GM11168 (cell line): ENCODE measurements around the gene AFF4.

Source experiments
- in situ Hi-C: fragments of 300-500 bp; cut with MboI; formaldehyde crosslinking; loops from one replicate; pipeline ENCODE4 v1.12.0; 2022; ENCODE audit warnings: low sequenced_read_pairs; ENCODE audit not compliant: unreplicated experiment

Gene AFF4

DNA sequence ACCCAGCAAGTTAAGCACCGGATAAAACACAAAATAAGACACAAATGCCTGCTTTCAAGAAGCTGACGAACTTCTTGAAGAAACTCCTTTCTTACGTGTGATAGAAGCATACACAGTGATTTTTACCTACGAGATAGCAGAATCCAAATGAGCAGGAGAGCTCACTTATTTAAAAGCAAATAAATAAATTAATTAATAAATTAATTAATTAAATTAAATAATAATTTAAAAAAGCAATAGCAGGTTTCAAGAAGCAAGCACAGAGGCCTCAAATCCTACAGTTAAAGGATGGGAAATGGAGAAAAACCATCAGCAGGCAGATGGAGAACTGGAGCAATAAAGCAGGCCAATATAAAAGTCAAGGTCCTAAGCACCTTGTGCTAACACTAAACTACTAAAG, 72.6 kb downstream of the AFF4 start:
- in situ Hi-C loops, result no loop called here

DNA sequence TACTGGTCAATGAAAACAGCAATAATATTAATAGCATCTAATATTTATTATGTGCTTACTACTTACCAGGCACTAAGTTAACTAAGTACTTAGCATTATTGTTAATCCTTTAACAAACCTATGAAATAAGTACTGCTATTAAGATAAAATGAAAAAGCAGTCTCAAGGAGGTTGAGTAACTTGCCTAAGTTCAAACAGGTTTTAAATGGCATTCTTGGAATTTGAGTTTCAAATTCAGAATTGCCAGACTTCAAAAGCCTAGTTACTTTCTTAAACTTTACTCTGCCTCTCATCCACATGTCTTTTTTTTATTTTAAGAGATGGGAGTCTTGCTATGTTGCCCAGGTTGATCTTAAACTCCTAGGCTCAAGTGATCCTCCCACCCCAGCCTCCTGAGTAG, 73.9 kb downstream of the AFF4 start:
- in situ Hi-C loops, result no loop called here

DNA sequence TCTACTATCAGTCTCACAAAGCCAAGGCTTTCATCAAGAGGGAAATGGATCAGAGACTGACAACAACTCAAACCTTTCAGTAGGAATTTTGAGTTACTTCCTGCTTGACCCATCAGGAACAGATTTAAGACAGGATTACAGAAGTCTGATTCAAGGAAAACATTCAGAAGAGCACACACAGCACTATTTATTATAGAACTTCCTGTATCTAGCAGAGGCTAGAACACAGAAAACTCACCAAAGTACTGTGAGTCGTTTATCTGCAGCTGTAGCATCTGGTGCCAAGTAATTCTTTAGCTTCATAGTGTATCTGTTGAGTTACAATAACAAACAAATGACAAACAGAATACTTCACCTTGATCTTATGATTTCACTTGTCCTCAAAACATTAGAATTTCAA, 76.2 kb downstream of the AFF4 start:
- in situ Hi-C loops, result no loop called here

DNA sequence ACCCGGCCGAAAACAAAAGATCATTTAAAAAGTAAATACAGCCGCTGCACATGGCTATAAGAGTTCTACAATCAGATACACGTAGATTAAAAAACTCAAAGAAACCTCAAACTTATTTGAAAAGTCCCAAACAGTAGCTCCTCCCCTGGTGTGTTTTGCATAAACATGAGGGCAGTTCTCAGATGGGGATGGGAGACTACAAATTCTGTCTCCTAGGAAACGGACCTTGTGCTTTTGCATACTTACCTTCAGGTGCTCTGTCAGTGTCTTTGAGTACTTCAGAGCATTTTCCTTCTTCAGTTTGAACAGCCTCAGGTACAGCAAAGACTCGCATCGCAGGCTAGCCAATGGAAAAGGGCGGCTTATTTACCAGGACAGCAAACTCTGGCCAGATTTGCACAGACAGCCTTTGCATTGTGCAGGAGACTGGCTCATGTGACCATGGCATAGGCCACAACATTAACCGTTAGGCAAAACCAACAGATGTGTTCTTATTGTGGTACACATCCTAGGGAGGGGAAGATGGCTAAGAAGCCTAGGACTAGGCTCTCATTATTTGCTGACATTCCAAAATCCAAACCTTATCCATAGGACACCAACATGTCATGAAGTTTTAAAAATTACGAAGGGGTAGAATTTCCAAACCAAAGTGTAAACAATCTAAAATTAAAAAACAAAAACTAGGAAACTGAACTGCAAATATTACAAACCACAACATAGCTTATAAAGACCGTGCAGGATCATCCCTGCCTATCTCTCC, 77.2 kb downstream of the AFF4 start:
- in situ Hi-C loops, result no loop called here

DNA sequence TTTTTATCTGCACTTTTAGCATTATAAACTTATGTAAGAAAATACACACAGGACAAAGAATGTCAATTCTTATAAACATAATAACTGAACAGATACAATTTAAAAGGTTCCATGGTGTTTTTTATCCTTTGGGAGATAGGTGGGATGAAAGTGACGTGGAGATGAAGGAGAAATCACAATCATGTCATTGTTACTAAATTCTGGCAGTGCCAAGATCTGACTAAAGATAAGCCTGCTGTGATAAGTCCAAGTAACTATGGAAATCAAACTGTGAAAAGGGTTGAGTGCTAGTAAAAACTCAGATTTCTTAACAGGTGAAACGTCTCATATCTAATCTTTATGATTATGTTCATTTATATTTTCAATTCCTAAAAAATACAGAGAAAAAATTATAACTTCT, 78.9 kb downstream of the AFF4 start:
- in situ Hi-C loops, result no loop called here

DNA sequence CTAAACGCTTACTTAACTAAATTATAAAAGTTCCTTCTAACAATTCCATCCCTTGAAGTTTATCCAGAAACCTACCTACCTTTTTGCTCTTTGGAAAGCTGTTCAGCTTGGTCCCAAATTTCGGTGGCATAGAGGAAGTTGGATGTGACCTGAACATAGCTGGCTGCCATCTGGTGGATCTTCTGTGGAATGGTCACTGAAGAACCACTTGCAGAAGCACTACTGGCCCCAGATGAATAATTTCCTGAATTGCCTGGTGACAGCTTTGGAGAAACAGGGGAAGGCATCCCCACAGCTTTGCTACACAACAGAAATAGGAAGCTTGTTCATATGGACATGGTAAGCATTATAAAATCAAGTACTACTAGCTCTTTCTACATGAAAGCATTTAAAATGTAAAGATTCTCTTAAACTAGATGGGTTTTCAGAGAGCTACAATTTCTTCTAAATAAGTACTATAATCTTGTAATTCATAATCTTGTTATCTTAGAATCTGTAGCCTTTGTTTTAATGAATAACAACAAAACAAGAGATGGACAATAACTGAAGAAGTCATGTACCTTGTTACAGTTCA, 80.1 kb downstream of the AFF4 start:
- in situ Hi-C loops, result no loop called here

DNA sequence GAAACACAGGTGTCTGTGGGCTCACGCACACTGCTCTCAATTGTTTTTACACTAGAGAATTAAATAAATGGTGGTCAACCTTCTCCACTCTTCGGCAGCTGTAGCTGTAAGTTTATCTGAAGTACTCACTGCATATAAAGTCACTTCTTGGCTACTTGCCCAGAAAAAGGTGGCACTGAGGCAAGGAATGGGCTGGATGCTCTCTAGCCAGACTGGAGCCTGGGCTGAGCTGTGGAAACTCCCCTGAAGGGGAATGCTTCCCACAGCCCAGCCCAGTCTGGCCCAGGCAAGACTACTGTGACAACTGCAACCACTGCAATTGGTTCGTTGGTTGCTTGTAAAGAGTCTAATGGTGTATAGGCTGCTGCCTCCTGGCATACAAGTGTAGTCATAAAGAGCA, 85.5 kb downstream of the AFF4 start:
- in situ Hi-C loops, result no loop called here

DNA sequence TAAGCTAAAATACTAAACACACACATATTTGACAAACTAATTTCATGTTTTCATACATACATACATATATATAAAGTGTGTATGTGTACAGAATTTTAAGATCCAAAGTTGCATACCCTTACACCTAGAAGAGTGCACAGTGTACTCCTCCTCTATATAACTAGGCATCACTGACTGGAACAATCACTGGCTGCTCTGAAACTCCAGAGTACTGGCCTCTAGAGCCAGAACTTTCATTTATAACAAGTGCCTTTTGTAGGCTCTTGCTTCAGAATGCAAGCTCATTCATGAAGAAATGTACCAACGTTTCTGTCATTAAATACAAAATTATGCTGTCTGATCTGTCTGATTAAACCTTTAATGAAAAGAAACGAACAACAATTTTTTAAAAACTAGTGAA, 86.0 kb downstream of the AFF4 start:
- in situ Hi-C loops, result no loop called here

DNA sequence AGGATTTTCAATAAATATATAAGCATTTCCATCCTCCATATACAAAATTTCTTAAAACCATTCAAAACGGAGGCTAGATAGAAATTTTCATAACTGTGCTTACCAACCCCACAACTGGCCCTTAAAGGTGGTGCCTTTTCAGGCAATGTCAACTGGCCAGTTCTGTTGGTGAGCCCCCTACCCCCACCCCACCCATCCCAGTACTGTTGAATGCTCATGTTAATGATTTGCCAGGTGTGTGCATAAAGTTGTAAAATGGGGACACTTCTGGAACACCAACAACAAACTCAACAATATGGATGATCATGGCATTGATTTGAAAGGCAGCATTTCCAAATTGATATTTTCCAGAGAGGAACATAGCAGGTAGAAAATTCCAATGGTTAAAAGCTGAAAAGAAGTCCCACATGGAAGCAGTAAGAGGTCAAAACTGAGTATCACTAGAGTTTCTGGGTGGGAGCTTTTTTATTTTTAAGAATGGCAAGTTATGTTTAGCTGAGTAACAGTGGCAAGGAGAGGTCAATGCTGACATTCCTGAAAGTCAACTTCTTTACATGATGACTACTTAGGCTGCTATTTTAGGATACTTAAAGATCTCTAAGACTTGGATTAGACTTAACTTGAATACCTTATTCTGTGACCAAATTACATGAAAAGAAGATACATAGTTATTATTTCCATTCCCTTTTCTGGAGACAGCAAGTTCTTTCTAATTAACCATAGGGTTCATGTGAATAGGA, 87.2 kb downstream of the AFF4 start:
- in situ Hi-C loops, result no loop called here

DNA sequence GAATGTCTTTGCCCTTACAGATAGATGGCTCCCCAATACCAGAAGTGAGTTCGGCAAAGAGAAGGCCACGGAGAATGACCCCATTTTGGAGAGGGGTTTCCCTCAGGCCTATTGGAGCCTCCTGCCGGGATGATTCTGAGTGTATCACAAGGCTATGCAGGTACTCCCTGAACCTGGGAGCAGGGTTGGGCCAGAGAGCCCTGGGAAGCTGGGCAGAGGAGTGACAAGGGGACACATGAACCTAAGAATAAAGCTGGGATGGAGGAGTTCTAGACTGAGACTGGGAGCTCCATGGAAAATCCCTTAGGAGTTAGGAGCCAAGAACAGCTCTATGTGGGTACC, 89.5 kb downstream of the AFF4 start:
- in situ Hi-C loops, result no loop called here

DNA sequence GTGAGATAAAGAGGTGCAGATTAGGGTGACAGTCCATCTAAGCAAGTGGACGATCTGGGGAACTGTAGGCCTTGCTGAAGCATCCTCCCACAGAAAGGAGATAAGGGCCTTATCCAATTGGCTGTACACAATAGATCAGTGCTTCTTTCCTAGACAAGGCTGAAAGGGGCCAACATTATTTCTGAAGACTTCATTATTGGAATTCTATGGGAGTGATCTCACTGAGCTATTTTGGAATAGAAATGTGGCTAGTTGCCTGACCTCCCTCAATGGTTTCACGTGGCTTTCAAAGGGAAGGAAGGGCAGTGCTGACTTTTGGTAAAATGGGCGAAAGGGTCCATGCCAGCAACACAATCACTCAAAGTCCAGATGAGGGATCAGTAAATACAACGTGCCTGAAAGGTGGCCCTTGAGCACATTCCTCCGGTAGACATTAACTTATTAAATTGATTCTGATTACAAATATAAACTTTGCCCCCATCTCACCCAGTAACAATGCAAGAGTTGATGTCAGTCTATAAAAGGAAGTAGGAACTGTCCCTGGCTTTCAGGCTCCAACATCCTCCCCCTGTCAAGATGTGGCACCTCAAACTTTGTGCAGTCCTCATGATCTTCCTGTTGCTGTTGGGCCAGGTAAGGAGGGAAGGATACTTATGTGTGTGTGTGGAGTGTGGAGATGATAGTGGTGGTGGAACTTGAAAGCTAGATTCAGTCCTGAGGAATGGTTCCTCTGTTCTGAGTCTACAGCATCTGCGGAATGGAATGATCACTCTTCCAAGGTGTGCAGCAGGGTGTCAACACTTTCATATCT, 90.1 kb downstream of the AFF4 start, which contains the start of gene LEAP2:
LEAP2 (plus strand) TSS at position 550 of the 811 bp plus-strand sequence; CDS start at position 577, 27 bp downstream.
- in situ Hi-C loops, result no loop called here

DNA sequence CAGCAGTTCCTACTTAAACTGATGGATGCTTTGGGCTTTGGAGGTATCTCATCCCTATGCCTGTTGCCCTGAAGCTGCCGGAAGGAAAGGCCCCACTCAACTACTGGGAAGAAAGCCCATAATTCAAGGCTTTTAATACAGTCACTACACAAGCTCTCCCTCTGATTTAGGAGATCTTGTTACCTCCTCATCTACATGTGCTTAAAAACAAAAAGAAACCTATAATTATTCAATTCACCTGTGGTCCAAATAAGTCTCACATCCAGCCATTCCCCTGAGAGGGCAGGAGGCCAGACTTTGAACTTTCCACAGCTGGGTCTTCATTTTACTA, 90.7 kb downstream of the AFF4 start:
- in situ Hi-C loops, result no loop called here

DNA sequence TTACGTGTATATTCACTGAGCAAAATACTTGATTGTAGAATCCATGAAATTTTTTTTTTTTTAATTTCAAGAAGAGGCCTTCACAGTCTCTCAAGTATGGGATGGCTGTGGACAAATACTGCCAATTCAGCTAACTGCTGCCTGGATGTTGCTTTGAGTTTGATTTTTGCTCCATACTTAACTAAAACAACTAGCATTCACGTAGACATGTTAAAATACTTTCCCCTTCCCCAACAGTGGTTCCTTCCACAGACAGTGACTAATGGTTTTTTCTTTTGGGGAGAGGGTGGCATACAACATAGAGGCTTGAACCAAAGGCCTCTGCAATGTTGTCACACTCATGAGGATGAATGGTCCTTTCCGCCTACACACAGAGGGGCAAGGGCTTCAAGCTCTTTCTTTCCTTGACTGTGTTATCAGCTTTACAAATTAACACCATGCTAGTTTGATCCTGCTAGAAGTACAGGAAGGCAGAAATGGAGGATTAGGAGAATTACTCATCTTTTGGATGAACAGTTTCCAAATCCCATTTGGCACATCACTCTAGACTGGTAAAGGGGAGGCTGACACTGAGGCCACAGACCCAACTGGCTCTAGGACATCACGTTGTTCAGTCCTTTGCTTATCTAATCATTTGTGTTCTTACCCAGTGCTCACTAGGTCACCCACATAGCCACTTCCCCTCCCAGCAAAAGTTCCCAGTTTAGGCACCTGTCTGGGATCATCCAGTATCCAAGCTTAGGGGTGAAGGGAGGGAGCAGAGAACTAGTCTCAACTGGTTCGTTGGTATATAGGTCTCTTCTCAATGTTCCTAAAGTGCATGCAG, 91.8 kb downstream of the AFF4 start:
- in situ Hi-C loops, result no loop called here

DNA sequence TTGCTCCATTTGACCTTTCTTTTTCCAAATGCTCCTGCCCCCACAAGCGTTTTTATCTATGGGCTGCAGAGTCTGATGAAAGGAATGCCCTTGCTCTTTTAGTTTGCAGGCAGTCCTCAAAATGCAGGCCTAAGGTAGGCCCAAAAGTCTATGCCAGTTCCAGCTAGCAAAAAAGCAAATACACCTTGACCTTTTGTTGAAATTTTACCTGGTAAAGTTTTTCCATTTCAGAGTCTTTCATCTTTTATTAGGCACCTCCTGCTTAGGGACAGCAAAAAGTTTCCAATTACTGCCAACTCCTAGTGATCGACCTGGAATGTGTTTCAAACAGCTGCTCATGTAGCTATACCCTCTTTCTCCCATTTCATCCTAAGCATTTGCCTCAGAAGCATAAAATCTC, 92.6 kb downstream of the AFF4 start:
- in situ Hi-C loops, result no loop called here

DNA sequence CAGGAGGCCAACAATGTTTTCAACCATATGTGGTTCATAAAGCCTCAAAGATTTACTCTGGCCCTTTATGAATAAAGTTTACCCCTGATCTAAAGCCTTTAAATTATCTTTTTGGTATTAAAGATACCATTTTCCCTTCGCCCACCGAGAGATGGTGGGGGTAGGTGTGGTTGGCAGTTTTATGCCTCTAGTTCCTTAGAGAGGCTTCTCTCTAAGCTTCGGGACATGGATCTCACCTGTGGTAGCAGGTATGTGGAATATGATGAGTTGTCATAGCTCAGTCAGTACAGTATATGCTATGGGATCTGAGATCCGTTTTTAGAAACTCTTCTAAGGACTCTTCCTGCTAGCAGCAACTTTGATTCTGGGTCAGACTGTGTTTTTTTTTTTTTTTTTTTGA, 94.7 kb downstream of the AFF4 start:
- in situ Hi-C loops, result no loop called here

DNA sequence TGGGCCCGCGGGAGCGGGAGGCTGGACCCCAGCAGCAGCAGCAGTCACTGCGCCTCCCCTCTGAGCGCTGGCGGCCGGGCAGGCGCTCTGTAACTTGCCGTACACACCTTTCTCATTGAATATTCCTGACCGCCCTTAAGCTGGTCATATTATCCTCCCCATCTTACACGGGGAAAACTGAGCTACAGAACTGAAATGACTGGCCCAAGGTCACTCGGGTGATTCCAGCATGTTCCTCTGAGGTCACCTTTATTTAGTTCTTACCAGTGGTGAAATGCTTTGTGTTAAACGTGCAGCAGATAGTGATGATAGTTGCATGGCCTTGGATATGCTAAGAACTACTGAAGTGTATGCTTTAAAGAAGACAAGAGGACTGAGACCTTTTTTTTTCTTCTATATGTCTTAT, 96.4 kb downstream of the AFF4 start:
- in situ Hi-C loops, result no loop called here

DNA sequence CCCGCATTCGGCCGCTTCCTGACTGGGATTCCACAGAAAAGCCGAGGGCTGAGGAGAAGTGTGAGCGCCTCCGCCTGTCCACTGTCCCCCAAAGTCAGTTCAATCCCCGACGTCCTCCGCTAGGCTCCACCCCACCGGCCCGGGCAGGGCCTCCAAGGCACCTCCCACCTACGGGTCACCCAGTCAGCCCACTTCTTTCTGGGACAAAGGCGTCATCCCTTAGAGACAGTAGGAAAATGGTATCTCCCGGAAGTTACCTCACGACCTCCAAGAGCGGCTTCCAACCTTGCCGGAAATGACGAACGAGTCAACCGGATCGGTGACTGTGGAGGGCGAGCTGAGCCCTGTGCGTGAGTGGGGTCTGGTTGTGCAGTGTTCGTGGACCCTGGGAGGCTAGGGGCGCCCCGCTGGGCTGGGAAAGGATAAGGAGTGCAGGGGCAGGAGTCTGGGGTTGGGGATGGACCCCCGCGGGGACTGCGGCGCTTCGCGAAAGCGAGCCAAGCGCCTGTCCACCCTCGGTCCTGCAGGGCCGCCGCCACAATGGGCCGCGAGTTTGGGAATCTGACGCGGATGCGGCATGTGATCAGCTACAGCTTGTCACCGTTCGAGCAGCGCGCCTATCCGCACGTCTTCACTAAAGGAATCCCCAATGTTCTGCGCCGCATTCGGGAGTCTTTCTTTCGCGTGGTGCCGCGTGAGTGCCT, 96.9 kb downstream of the AFF4 start, which contains the start of the genes GDF9 and UQCRQ:
GDF9 (minus strand) TSS at position 128 of the 704 bp plus-strand sequence. CDS start 1,936 bp downstream, outside the sequence.
UQCRQ (plus strand) TSS at position 301 of the 704 bp plus-strand sequence; CDS start at position 541, 240 bp downstream.
- in situ Hi-C loops, result no loop called here

DNA sequence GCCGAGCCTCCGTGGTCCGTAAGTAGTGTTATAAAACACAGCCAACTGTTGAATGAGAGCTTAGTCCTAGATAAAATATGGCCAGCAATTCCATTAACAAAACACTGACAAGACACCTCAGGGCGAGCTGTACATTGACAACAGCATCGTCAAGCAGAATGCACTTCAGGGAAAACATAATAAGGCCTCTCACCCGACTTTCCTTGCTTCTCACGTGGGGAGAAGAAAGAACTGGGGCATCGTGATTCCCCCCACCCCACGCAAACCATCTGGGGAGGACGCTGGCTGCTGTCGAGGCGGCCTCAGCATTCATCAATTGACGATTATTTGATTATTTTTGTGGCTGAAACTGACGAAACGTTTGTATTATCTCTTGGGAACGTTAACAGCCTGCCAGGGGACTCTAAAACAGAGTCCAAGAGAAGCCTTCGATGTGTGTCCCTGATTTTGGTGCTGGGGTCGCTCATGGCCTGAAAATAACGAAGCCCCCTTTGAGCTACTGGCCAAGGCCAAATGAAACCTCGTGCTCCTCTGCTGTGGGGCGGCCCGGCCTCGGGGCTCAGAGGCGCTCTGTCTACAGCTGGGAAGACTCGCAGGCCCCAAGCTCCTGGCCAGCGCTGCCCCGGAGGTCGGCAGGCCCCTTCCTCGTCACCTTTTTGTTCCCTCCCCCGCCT, 97.6 kb downstream of the AFF4 start:
- in situ Hi-C loops, result no loop called here

DNA sequence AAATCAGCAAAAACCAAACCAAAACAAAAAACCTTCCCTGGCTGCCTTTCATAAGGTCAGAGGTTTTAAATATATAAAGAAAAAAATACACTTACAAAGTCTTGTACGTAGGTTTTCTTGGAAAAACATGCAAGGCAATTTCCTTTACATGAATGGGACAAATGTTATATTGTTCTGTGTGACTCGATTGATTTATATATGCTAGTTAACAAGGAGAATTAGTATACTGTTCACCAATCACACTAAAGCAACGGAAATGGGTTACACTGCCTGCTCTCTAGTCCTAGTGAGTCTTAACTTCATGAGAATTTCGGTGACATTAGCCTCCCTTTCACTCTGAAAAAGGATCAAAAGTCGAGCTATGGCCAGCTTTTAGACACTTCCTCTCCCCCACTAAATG, 102.7 kb downstream of the AFF4 start:
- in situ Hi-C loops, result no loop called here
